HepG2 (cell line): ENCODE data around the gene AUH. TPM values are rescaled to one million over a fixed set of nuclear protein-coding genes. Genes with fewer than 3 reads are reported as not detected.

Experiments
- ATAC-seq: fragments of 200-7000 bp; cut with Tn5 transposase; 3 replicates; pipeline ENCODE4 v1.9.1; 2020; ENCODE audit warnings: mild to moderate bottlenecking, moderate library complexity
- BruUV-seq: library from RNA; stranded (reverse); fragments of 400-500 nt; replicated peaks from 2 replicates; lab custom pipeline; 2021; lab: Mats Ljungman, UMichigan
- CTCF ChIA-PET: fragments of 300-600 bp; formaldehyde crosslinking; extraction: SDS; loops from one replicate; lab custom pipeline; 2021; ENCODE audit warnings: low total read pairs, inconsistent platforms, low intra/inter-chr PET ratio; lab: Yijun Ruan, JAX
- POLR2A ChIA-PET: fragments of 350-600 bp; sonication (Branson Sonifier 250); formaldehyde crosslinking; loops from one replicate; lab custom pipeline; 2020; ENCODE audit warnings: antibody characterized with exemption, inconsistent platforms; lab: Yijun Ruan, JAX
- DNase-seq: peaks from one replicate; pipeline ENCODE4 v3.0.0-alpha.2; 2015; ENCODE audit warnings: low spot score
- FAIRE-seq: peaks from 3 replicates; lab custom pipeline; 2011; peaks lifted over from hg19 to GRCh38; lab: Jason Lieb, UNC
- H2AFZ ChIP-seq: one replicate; pipeline ENCODE4 v1.6.1; 2011; ENCODE audit warnings: low read length, inconsistent platforms
- H3K27ac ChIP-seq: fragments of 300-600 bp; 3 replicates; pipeline ENCODE4 v1.8.0; 2011; ENCODE audit warnings: mixed run types, mild to moderate bottlenecking, mixed read lengths, low read length, inconsistent platforms; ENCODE audit not compliant: insufficient read depth; ENCODE audit errors: extremely low read length
- H3K27me3 ChIP-seq, 2 experiments: fragments of 200-600 bp in 1 of 2; 2 replicates in 1 of 2; 3 replicates in 1 of 2; pipeline versions ENCODE4 v1.6.0 to v1.8.0; 2011; ENCODE audit warnings: low read length in 2 of 2, mild to moderate bottlenecking in 2 of 2, moderate library complexity in 2 of 2, inconsistent platforms in 1 of 2; ENCODE audit not compliant: insufficient read depth in 2 of 2, control insufficient read depth in 1 of 2
- H3K36me3 ChIP-seq, 2 experiments: fragments of 200-600 bp in 1 of 2; replicated peaks in 1 of 2; 2 replicates in 1 of 2; 3 replicates in 1 of 2; pipeline versions ENCODE4 v1.5.1 to v1.8.0; 2011; ENCODE audit warnings: low read length in 2 of 2, inconsistent platforms in 1 of 2; ENCODE audit not compliant: insufficient read depth in 2 of 2, control insufficient read depth in 1 of 2
- H3K4me1 ChIP-seq: 2 replicates; pipeline ENCODE4 v1.5.1; 2012; ENCODE audit warnings: low read length, inconsistent platforms; ENCODE audit not compliant: insufficient read depth
- H3K4me2 ChIP-seq: 2 replicates; pipeline ENCODE4 v1.6.0; 2011; ENCODE audit warnings: low read depth, low read length, inconsistent platforms
- H3K4me3 ChIP-seq, 3 experiments: fragments of 200-600 bp in 1 of 3; sonication (generic), shearing (Covaris generic) in 1 of 3; replicated peaks in 1 of 3; 2 replicates each; pipeline ENCODE4 v1.5.1; 2011 to 2016; ENCODE audit warnings: low read length in 3 of 3, inconsistent platforms in 2 of 3, low read depth in 2 of 3, mild to moderate bottlenecking in 2 of 3, control low read depth in 1 of 3, mixed read lengths in 1 of 3; ENCODE audit not compliant: insufficient read depth in 1 of 3
- H3K79me2 ChIP-seq: one replicate; pipeline ENCODE4 v1.6.1; 2011; ENCODE audit warnings: low read length, inconsistent platforms; ENCODE audit not compliant: insufficient read depth
- H3K9ac ChIP-seq: 2 replicates; pipeline ENCODE4 v1.6.0; 2011; ENCODE audit warnings: mild to moderate bottlenecking, low read depth, low read length, inconsistent platforms; ENCODE audit not compliant: insufficient read depth
- H3K9me3 ChIP-seq: 2 replicates; pipeline ENCODE4 v1.5.1; 2012; ENCODE audit warnings: mild to moderate bottlenecking, low read length
- H4K20me1 ChIP-seq: 2 replicates; pipeline ENCODE4 v1.6.0; 2011; ENCODE audit warnings: inconsistent platforms, mild to moderate bottlenecking, low read length, moderate library complexity; ENCODE audit not compliant: insufficient read depth
- ARNT2 ChIP-seq: sonication (generic); formaldehyde crosslinking; IDR thresholded peaks from 2 replicates; pipeline ENCODE4 v1.8.0; 2022; ENCODE audit warnings: mild to moderate bottlenecking, low read depth, missing genetic modification reagents, moderate library complexity
- GABPA ChIP-seq, 2 experiments: IDR thresholded peaks; 2 replicates each; pipeline ENCODE4 v1.6.1; 2011 to 2016; ENCODE audit warnings: low read depth in 2 of 2, low read length in 1 of 2, missing biosample characterization in 1 of 2, missing genetic modification characterization in 1 of 2
- KMT2B ChIP-seq: IDR thresholded peaks from 2 replicates; pipeline ENCODE4 v1.6.1; 2016; ENCODE audit warnings: missing genetic modification reagents, missing compliant biosample characterization
- NR2C2 ChIP-seq: sonication (generic); formaldehyde crosslinking; IDR thresholded peaks from 2 replicates; pipeline ENCODE4 v1.4.0; 2020; ENCODE audit warnings: missing genetic modification reagents, mild to moderate bottlenecking, moderate library complexity, borderline replicate concordance
- RBM22 ChIP-seq: fragments of 200-400 bp; formaldehyde crosslinking; optimal IDR thresholded peaks from 2 replicates; pipeline ENCODE3; 2017; ENCODE audit warnings: mild to moderate bottlenecking, low read length, moderate library complexity
- TRAFD1 ChIP-seq: sonication (generic); formaldehyde crosslinking; IDR thresholded peaks from 2 replicates; pipeline ENCODE4 v1.5.1; 2020; ENCODE audit warnings: missing genetic modification reagents, mild to moderate bottlenecking, borderline replicate concordance
- ZBTB42 ChIP-seq: sonication (generic); formaldehyde crosslinking; IDR thresholded peaks from 2 replicates; pipeline ENCODE4 v1.5.0; 2020; ENCODE audit warnings: mild to moderate bottlenecking, missing genetic modification reagents
- ZBTB7A ChIP-seq: sonication (generic); formaldehyde crosslinking; IDR thresholded peaks from 2 replicates; pipeline ENCODE4 v1.8.0; 2022; ENCODE audit warnings: mild to moderate bottlenecking, missing genetic modification reagents
- ZNF33A ChIP-seq: sonication (generic); formaldehyde crosslinking; IDR thresholded peaks from 2 replicates; pipeline ENCODE4 v1.5.1; 2020; ENCODE audit warnings: missing genetic modification reagents, mild to moderate bottlenecking, moderate library complexity, borderline replicate concordance
- ZNF33B ChIP-seq: sonication (generic); formaldehyde crosslinking; IDR thresholded peaks from 2 replicates; pipeline ENCODE4 v1.5.1; 2020; ENCODE audit warnings: mild to moderate bottlenecking, missing genetic modification reagents
- WGBS: methylation state at CpG from one replicate; pipeline ENCODE4 v1.1.6; 2017; ENCODE audit warnings: low lambda C conversion rate; 5-methylcytosine and 5-hydroxymethylcytosine counted together
- in situ Hi-C: cut with HindIII; loops from 2 replicates; pipeline ENCODE4 v1.10.0; 2017; ENCODE audit warnings: low pct_unique_long_range_greater_than_20kb; ENCODE audit not compliant: extremely low pct_ligation_motif_present
- intact Hi-C: fragments of 100-400 bp; cut with micrococcal nuclease; formaldehyde crosslinking; loops from one replicate; pipeline ENCODE4 v1.10.0; 2022; ENCODE audit not compliant: unreplicated experiment
- polyA plus RNA-seq, 8 experiments: library from polyadenylated mRNA; depleted of rRNA in 3 of 8; stranded (reverse) in 7 of 8; unstranded in 1 of 8; fragments of >200 nt; fragmentation: Illumina TruSeq in 4 of 8; extraction: Trizol in 4 of 8; gene quantifications; 2 replicates each; pipeline versions ENCODE4 v1.2.1 to v1.2.3, GENCODE V29; 2011 to 2016; ENCODE audit warnings: low read depth in 4 of 8, missing spikeins in 1 of 8, mixed read lengths in 1 of 8; ENCODE audit not compliant: insufficient read depth in 1 of 8
- total RNA-seq, 5 experiments: library from RNA; depleted of rRNA; stranded (reverse); fragments of >200 nt; fragmentation: Illumina TruSeq; extraction: Trizol; gene quantifications; 2 replicates each; pipeline ENCODE4 v1.2.3, GENCODE V29; 2016; ENCODE audit warnings: low read depth in 1 of 5

AUH gene
- total and polyA plus RNA-seq, 2 of the 13 experiments (the other 11 are each of a cell fraction or from before 2014, with no cell fraction given) = 25.8 to 31.9 TPM

DNA sequence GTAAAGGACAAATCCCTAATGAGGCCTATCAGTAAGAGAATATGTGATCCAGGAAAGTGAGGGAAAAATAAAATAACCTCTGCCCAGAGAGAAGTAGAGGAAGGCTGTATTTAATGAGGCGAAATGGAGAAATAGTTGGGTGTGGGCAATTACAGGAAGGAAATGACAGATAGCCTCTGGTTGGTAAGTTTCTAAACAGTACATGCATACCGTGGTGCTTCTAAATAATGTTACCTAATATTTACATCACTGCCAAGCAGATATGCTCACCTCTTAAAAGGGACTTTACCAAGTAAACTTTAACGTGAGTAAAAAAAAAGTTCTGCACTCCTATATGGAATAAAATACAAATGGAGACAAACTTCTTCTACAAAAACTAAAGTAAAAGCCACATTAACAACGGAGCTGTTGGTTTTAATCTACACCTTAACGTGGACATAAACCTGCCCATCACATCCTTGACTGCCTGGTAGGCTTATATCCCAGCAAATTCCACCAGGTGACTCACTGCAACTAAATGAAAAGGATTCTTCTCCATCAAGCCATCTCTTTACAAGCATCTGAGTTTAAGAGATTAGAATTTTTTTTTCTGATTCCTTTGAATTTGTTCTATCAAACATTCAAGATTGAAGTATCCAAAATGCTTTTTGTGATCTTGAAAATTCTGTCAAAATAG is 49.5 kb upstream of the AUH start:
- ChIA-PET POLR2A (interaction anchor here (1.6 kb wide), 1 partner anchor 9 kb away, joined by 5 read pairs; no protein-coding TSS in a partner anchor), CTCF (no interaction called here)
- Histone ChIP-seq H3K79me2 (peaks cover 72% of the 10 kb centered on the region), H3K4me2 (no peak overlapping the region), H3K36me3 (peaks cover 18 to 57% of the 10 kb centered on the region in 2 experiments), H2AFZ (no peak overlapping the region), H3K4me3 (no peak overlapping the region), H3K9ac (no peak overlapping the region), H4K20me1 (peaks cover 97% of the 10 kb centered on the region), H3K27me3 (no peaks in the 10 kb centered on the region), H3K4me1 (peaks cover 77% of the 10 kb centered on the region), H3K27ac (no peak overlapping the region), H3K9me3 (no peaks in the 10 kb centered on the region)
- WGBS = 71% methylated on average over 5 of the region's 5 CpGs
- in situ Hi-C loops (no loop called here), intact Hi-C loops (no loop called here)
- FAIRE-seq (no peak), ATAC-seq (no peak), DNase-seq (no peak)
- TF ChIP-seq GABPA (IDR thresholded peaks at IDR 0.05; ENCODE audit: low read depth, low read length) (no peak), GABPA (CRISPR knock-in tag; IDR thresholded peaks at IDR 0.05; ENCODE audit: low read depth) (no peak), RBM22 (peak; percentile 48), ZNF33B (CRISPR knock-in tag) (no peak), NR2C2 (CRISPR knock-in tag) (no peak), ZBTB42 (no peak)
- BruUV-seq = no TSS peak

DNA sequence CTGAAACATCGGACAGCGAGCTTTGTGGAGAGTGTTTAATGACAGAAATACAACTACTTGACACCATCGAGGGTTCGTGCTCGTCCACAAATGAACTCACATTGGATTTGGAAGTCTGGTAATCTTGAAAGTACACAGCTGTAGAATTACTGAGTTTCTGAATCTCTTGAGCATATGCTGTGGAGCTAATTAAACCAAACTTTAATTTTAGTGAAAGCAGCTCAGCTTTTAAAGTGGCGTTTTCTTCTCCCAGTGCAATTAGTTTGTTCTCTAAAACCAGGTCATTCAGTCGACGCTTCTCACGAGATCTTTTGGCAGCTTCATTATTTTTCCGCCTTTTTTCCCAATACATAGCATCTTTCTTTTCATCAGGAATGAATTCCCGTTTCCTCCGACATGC is 48.4 kb upstream of the AUH start:
- Histone ChIP-seq H3K27me3 (no peaks in the 10 kb centered on the region), H3K9me3 (no peaks in the 10 kb centered on the region), H3K36me3 (peaks cover 18 to 51% of the 10 kb centered on the region in 2 experiments), H3K27ac (no peak overlapping the region), H3K9ac (no peak overlapping the region), H4K20me1 (peaks cover 91% of the 10 kb centered on the region), H3K4me2 (no peak overlapping the region), H3K4me1 (peaks cover 67% of the 10 kb centered on the region), H2AFZ (no peak overlapping the region), H3K79me2 (peaks cover 62% of the 10 kb centered on the region)
- POLR2A ChIA-PET = interaction anchor here (1.6 kb wide), 1 partner anchor 10 kb away, joined by 5 read pairs; no protein-coding TSS in a partner anchor
- ATAC-seq = no peak
- intact Hi-C loops = no loop called here
- in situ Hi-C loops = no loop called here
- TSS peak; percentile 45 for BruUV-seq
- WGBS = 95% methylated on average over 12 of the region's 12 CpGs
- CTCF ChIA-PET = no interaction called here
- FAIRE-seq = no peak
- TF ChIP-seq TRAFD1 (CRISPR knock-in tag) (no peak), ZNF33A (no peak), KMT2B (no peak), ARNT2 (no peak), ZBTB7A (CRISPR knock-in tag) (no peak)
- TF ChIP-seq, all 625 proteins: peak for 0
- no peak overlapping the region for H3K4me3 ChIP-seq
- DNase-seq = no peak
